ENCODE results near the gene SRGAP3.

The SRGAP3 gene

GRCh38 chr3:9015250-9015649 is 234.2 kb downstream of the SRGAP3 start:
- H3K4me3 ChIP-seq (ENCODE audit: low read depth, low read length) = no peak overlapping the region
- H3K27ac ChIP-seq (ENCODE audit: low read depth, low read length) = no peak overlapping the region
- H3K27me3 ChIP-seq (ENCODE audit: control insufficient read depth, insufficient read depth, low read length) = no peaks in the 10 kb centered on the region
- no peaks in the 10 kb centered on the region for H3K36me3 ChIP-seq (ENCODE audit: control insufficient read depth, insufficient read depth, low read length)
- no peak overlapping the region for H3K9ac ChIP-seq (ENCODE audit: low read length)
- no peaks in the 10 kb centered on the region for H3K9me3 ChIP-seq (ENCODE audit: control insufficient read depth, insufficient read depth, low read depth, low read length)
- H3K4me1 ChIP-seq (ENCODE audit: control insufficient read depth, insufficient read depth, low read length) = no peaks in the 10 kb centered on the region

GRCh38 chr3:9013782-9014563 is 235.5 kb downstream of the SRGAP3 start:
- Histone ChIP-seq H3K9me3 (ENCODE audit: control insufficient read depth, insufficient read depth, low read depth, low read length) (no peaks in the 10 kb centered on the region), H3K36me3 (ENCODE audit: control insufficient read depth, insufficient read depth, low read length) (no peaks in the 10 kb centered on the region), H3K27ac (ENCODE audit: low read depth, low read length) (no peak overlapping the region), H3K9ac (ENCODE audit: low read length) (no peak overlapping the region), H3K27me3 (ENCODE audit: control insufficient read depth, insufficient read depth, low read length) (no peaks in the 10 kb centered on the region), H3K4me1 (ENCODE audit: control insufficient read depth, insufficient read depth, low read length) (no peaks in the 10 kb centered on the region), H3K4me3 (ENCODE audit: low read depth, low read length) (no peak overlapping the region)

- H3K9me3 ChIP-seq (ENCODE audit: control insufficient read depth, insufficient read depth, low read depth, low read length) = no peaks in the 10 kb centered on the region
- no peak overlapping the region for H3K9ac ChIP-seq (ENCODE audit: low read length)
- H3K4me3 ChIP-seq (ENCODE audit: low read depth, low read length) = no peak overlapping the region
- H3K27me3 ChIP-seq (ENCODE audit: control insufficient read depth, insufficient read depth, low read length) = no peaks in the 10 kb centered on the region
- no peaks in the 10 kb centered on the region for H3K36me3 ChIP-seq (ENCODE audit: control insufficient read depth, insufficient read depth, low read length)
- H3K4me1 ChIP-seq (ENCODE audit: control insufficient read depth, insufficient read depth, low read length) = peaks cover 4% of the 10 kb centered on the region; the same call in 1 of the 2 replicates
- no peak overlapping the region for H3K27ac ChIP-seq (ENCODE audit: low read depth, low read length)
These were observed 236.9 kb downstream of the SRGAP3 start for GRCh38 chr3:9012521-9012920.

- Histone ChIP-seq H3K36me3 (ENCODE audit: control insufficient read depth, insufficient read depth, low read length) (no peaks in the 10 kb centered on the region), H3K27ac (ENCODE audit: low read depth, low read length) (no peak overlapping the region), H3K9ac (ENCODE audit: low read length) (no peak overlapping the region), H3K4me3 (ENCODE audit: low read depth, low read length) (no peak overlapping the region), H3K4me1 (ENCODE audit: control insufficient read depth, insufficient read depth, low read length) (peaks cover 4% of the 10 kb centered on the region; the same call in 1 of the 2 replicates), H3K27me3 (ENCODE audit: control insufficient read depth, insufficient read depth, low read length) (no peaks in the 10 kb centered on the region), H3K9me3 (ENCODE audit: control insufficient read depth, insufficient read depth, low read depth, low read length) (no peaks in the 10 kb centered on the region)
These were observed 239.4 kb downstream of the SRGAP3 start for GRCh38 chr3:9009976-9010545.

- peaks cover 4% of the 10 kb centered on the region; the same call in 1 of the 2 replicates for H3K4me1 ChIP-seq (ENCODE audit: control insufficient read depth, insufficient read depth, low read length)
- no peak overlapping the region for H3K4me3 ChIP-seq (ENCODE audit: low read depth, low read length)
- H3K36me3 ChIP-seq (ENCODE audit: control insufficient read depth, insufficient read depth, low read length) = no peaks in the 10 kb centered on the region
- H3K9me3 ChIP-seq (ENCODE audit: control insufficient read depth, insufficient read depth, low read depth, low read length) = no peaks in the 10 kb centered on the region
- no peak overlapping the region for H3K9ac ChIP-seq (ENCODE audit: low read length)
- H3K27me3 ChIP-seq (ENCODE audit: control insufficient read depth, insufficient read depth, low read length) = no peaks in the 10 kb centered on the region
- H3K27ac ChIP-seq (ENCODE audit: low read depth, low read length) = no peak overlapping the region
These were observed 240.7 kb downstream of the SRGAP3 start for GRCh38 chr3:9008550-9009255.

- Histone ChIP-seq H3K27me3 (ENCODE audit: control insufficient read depth, insufficient read depth, low read length) (no peaks in the 10 kb centered on the region), H3K9ac (ENCODE audit: low read length) (no peak overlapping the region), H3K4me3 (ENCODE audit: low read depth, low read length) (no peak overlapping the region), H3K4me1 (ENCODE audit: control insufficient read depth, insufficient read depth, low read length) (peaks cover 4% of the 10 kb centered on the region; the same call in 1 of the 2 replicates), H3K27ac (ENCODE audit: low read depth, low read length) (no peak overlapping the region), H3K36me3 (ENCODE audit: control insufficient read depth, insufficient read depth, low read length) (no peaks in the 10 kb centered on the region), H3K9me3 (ENCODE audit: control insufficient read depth, insufficient read depth, low read depth, low read length) (no peaks in the 10 kb centered on the region)
These were observed 241.5 kb downstream of the SRGAP3 start for GRCh38 chr3:9007928-9008327.

GRCh38 chr3:9007213-9007612 is 242.2 kb downstream of the SRGAP3 start:
- Histone ChIP-seq H3K4me3 (ENCODE audit: low read depth, low read length) (no peak overlapping the region), H3K27me3 (ENCODE audit: control insufficient read depth, insufficient read depth, low read length) (no peaks in the 10 kb centered on the region), H3K9me3 (ENCODE audit: control insufficient read depth, insufficient read depth, low read depth, low read length) (no peaks in the 10 kb centered on the region), H3K27ac (ENCODE audit: low read depth, low read length) (no peak overlapping the region), H3K9ac (ENCODE audit: low read length) (no peak overlapping the region), H3K4me1 (ENCODE audit: control insufficient read depth, insufficient read depth, low read length) (peaks cover 4% of the 10 kb centered on the region; the same call in 1 of the 2 replicates), H3K36me3 (ENCODE audit: control insufficient read depth, insufficient read depth, low read length) (no peaks in the 10 kb centered on the region)

- H3K36me3 ChIP-seq (ENCODE audit: control insufficient read depth, insufficient read depth, low read length) = no peaks in the 10 kb centered on the region
- H3K9me3 ChIP-seq (ENCODE audit: control insufficient read depth, insufficient read depth, low read depth, low read length) = no peaks in the 10 kb centered on the region
- no peaks in the 10 kb centered on the region for H3K4me1 ChIP-seq (ENCODE audit: control insufficient read depth, insufficient read depth, low read length)
- no peak overlapping the region for H3K9ac ChIP-seq (ENCODE audit: low read length)
- H3K27ac ChIP-seq (ENCODE audit: low read depth, low read length) = no peak overlapping the region
- no peak overlapping the region for H3K4me3 ChIP-seq (ENCODE audit: low read depth, low read length)
- H3K27me3 ChIP-seq (ENCODE audit: control insufficient read depth, insufficient read depth, low read length) = no peaks in the 10 kb centered on the region; the same call in 1 of the 2 replicates
These were observed 249.4 kb downstream of the SRGAP3 start for GRCh38 chr3:9000041-9000440.

- Histone ChIP-seq H3K27me3 (ENCODE audit: control insufficient read depth, insufficient read depth, low read length) (no peaks in the 10 kb centered on the region; the same call in 1 of the 2 replicates), H3K36me3 (ENCODE audit: control insufficient read depth, insufficient read depth, low read length) (no peaks in the 10 kb centered on the region), H3K9ac (ENCODE audit: low read length) (no peak overlapping the region), H3K27ac (ENCODE audit: low read depth, low read length) (no peak overlapping the region), H3K9me3 (ENCODE audit: control insufficient read depth, insufficient read depth, low read depth, low read length) (no peaks in the 10 kb centered on the region), H3K4me3 (ENCODE audit: low read depth, low read length) (no peak overlapping the region), H3K4me1 (ENCODE audit: control insufficient read depth, insufficient read depth, low read length) (peaks cover 7% of the 10 kb centered on the region; the same call in 1 of the 2 replicates)
These were observed 252.3 kb downstream of the SRGAP3 start for GRCh38 chr3:8997151-8997550.

GRCh38 chr3:8996681-8997121 is 252.7 kb downstream of the SRGAP3 start:
- Histone ChIP-seq H3K9ac (ENCODE audit: low read length) (no peak overlapping the region), H3K4me3 (ENCODE audit: low read depth, low read length) (no peak overlapping the region), H3K9me3 (ENCODE audit: control insufficient read depth, insufficient read depth, low read depth, low read length) (no peaks in the 10 kb centered on the region), H3K27ac (ENCODE audit: low read depth, low read length) (no peak overlapping the region), H3K36me3 (ENCODE audit: control insufficient read depth, insufficient read depth, low read length) (no peaks in the 10 kb centered on the region), H3K27me3 (ENCODE audit: control insufficient read depth, insufficient read depth, low read length) (no peaks in the 10 kb centered on the region; the same call in 1 of the 2 replicates), H3K4me1 (ENCODE audit: control insufficient read depth, insufficient read depth, low read length) (peaks cover 7% of the 10 kb centered on the region; the same call in 1 of the 2 replicates)

GRCh38 chr3:8996216-8996615 is 253.2 kb downstream of the SRGAP3 start:
- Histone ChIP-seq H3K4me3 (ENCODE audit: low read depth, low read length) (no peak overlapping the region), H3K9ac (ENCODE audit: low read length) (no peak overlapping the region), H3K36me3 (ENCODE audit: control insufficient read depth, insufficient read depth, low read length) (no peaks in the 10 kb centered on the region), H3K4me1 (ENCODE audit: control insufficient read depth, insufficient read depth, low read length) (peaks cover 7% of the 10 kb centered on the region; the same call in 1 of the 2 replicates), H3K27me3 (ENCODE audit: control insufficient read depth, insufficient read depth, low read length) (no peaks in the 10 kb centered on the region; the same call in 1 of the 2 replicates), H3K9me3 (ENCODE audit: control insufficient read depth, insufficient read depth, low read depth, low read length) (no peaks in the 10 kb centered on the region), H3K27ac (ENCODE audit: low read depth, low read length) (no peak overlapping the region)

All from HUES6 (cell line).